Endodermal cell (in vitro differentiated cells): ENCODE measurements around the gene CCDC146. TPM values are rescaled to one million over a fixed set of nuclear protein-coding genes. Genes with fewer than 3 reads are reported as not detected.

Source experiments
- DNase-seq: peaks from one replicate; pipeline ENCODE4 v3.0.0-alpha.2; 2017
- H3K27ac ChIP-seq: 2 replicates; pipeline ENCODE4 v1.5.1; 2013; ENCODE audit warnings: mild to moderate bottlenecking, low read depth, low read length, moderate library complexity
- H3K27me3 ChIP-seq: 2 replicates; pipeline ENCODE4 v1.6.1; 2013; ENCODE audit warnings: mild to moderate bottlenecking, low read length, moderate library complexity; ENCODE audit not compliant: insufficient read depth, control insufficient read depth, poor library complexity, severe bottlenecking
- H3K36me3 ChIP-seq: 2 replicates; pipeline ENCODE4 v1.7.0; 2013; ENCODE audit warnings: mild to moderate bottlenecking, low read length, moderate library complexity; ENCODE audit not compliant: control insufficient read depth, insufficient read depth
- H3K4me1 ChIP-seq: one replicate; pipeline ENCODE4 v1.7.0; 2013; ENCODE audit warnings: low read length; ENCODE audit not compliant: control insufficient read depth, insufficient read depth
- H3K4me3 ChIP-seq: 2 replicates; pipeline ENCODE4 v1.5.1; 2013; ENCODE audit warnings: mild to moderate bottlenecking, low read length, moderate library complexity
- H3K9ac ChIP-seq: 2 replicates; pipeline ENCODE4 v1.6.1; 2013; ENCODE audit warnings: mild to moderate bottlenecking, low read length, moderate library complexity; ENCODE audit not compliant: poor library complexity, severe bottlenecking; ENCODE audit errors: extremely low read depth
- H3K9me3 ChIP-seq: 2 replicates; pipeline ENCODE4 v1.6.1; 2013; ENCODE audit warnings: mild to moderate bottlenecking, low read length, moderate library complexity; ENCODE audit not compliant: control insufficient read depth
- H3K27ac Mint-ChIP-seq: 2 replicates; pipeline ENCODE4 v1.8.0; 2020; ENCODE audit warnings: mixed read lengths
- H3K27me3 Mint-ChIP-seq: 2 replicates; pipeline ENCODE4 v1.8.0; 2021; ENCODE audit warnings: mild to moderate bottlenecking, mixed read lengths; ENCODE audit not compliant: insufficient read depth
- H3K36me3 Mint-ChIP-seq: 2 replicates; pipeline ENCODE4 v1.8.0; 2020; ENCODE audit warnings: low read depth, mixed read lengths
- H3K4me1 Mint-ChIP-seq: 2 replicates; pipeline ENCODE4 v1.8.0; 2020; ENCODE audit warnings: mixed read lengths
- H3K4me3 Mint-ChIP-seq: 2 replicates; pipeline ENCODE4 v1.8.0; 2020; ENCODE audit warnings: mild to moderate bottlenecking, moderate library complexity, mixed read lengths
- H3K9me3 Mint-ChIP-seq: 2 replicates; pipeline ENCODE4 v1.8.0; 2020; ENCODE audit warnings: mild to moderate bottlenecking, mixed read lengths
- CTCF ChIP-seq: fragments of 200-600 bp; sonication (generic); conservative IDR thresholded peaks from 2 replicates; pipeline ENCODE4 v1.5.0; 2021; ENCODE audit warnings: antibody characterized with exemption, mild to moderate bottlenecking
- WGBS, 2 experiments: methylation state at CpG; one replicate each; pipeline versions ENCODE4 v1.1.5 to v1.1.7; 2013; ENCODE audit warnings: missing lambda C conversion rate in 2 of 2, mixed read lengths in 1 of 2; ENCODE audit not compliant: insufficient coverage in 1 of 2, insufficient read length in 1 of 2; 5-methylcytosine and 5-hydroxymethylcytosine counted together
- total RNA-seq, 2 donors: library from RNA; stranded (reverse); fragmentation: NEBNext Ultra II Directional in 1 of 2; extraction: Animal tissue kit (Norgen Biotek cat#: 25700) in 1 of 2; gene quantifications; 2 replicates in 1 of 2; 3 replicates in 1 of 2; pipeline ENCODE4 v1.2.1, GENCODE V29; 2021

CCDC146 gene
- total RNA-seq, 2 donors from 2014 or later: 2.7 to 5.2 TPM

GRCh38 chr7:77258014-77258413 is 135.6 kb downstream of the CCDC146 start:
- Mint-ChIP-seq H3K27ac (no peak overlapping the region), H3K36me3 (no peaks in the 10 kb centered on the region), H3K4me1 (peaks cover 4% of the 10 kb centered on the region), H3K9me3 (no peaks in the 10 kb centered on the region), H3K4me3 (no peak overlapping the region), H3K27me3 (no peaks in the 10 kb centered on the region)
- no peaks in the 10 kb centered on the region for H3K36me3 ChIP-seq
- no peaks in the 10 kb centered on the region for H3K9me3 ChIP-seq
- DNase-seq: no peak
- H3K4me3 ChIP-seq: no peak overlapping the region
- WGBS, 2 experiments: 96% methylated on average over 1 of the region's 1 CpG; no CpG with 5 or more reads in 1 of the 2 experiments
- no peak overlapping the region for H3K9ac ChIP-seq
- TF ChIP-seq CTCF: no peak
- H3K4me1 ChIP-seq: no peaks in the 10 kb centered on the region
- H3K27ac ChIP-seq: no peak overlapping the region
- no peaks in the 10 kb centered on the region for H3K27me3 ChIP-seq

GRCh38 chr7:77258593-77258992 is 136.2 kb downstream of the CCDC146 start:
- no peak overlapping the region for H3K27ac Mint-ChIP-seq
- no peak overlapping the region for H3K4me3 Mint-ChIP-seq
- H3K4me3 ChIP-seq: no peak overlapping the region
- no peak overlapping the region for H3K9ac ChIP-seq
- no peaks in the 10 kb centered on the region for H3K36me3 ChIP-seq
- H3K4me1 ChIP-seq: no peaks in the 10 kb centered on the region
- TF ChIP-seq CTCF: no peak
- H3K9me3 Mint-ChIP-seq: no peaks in the 10 kb centered on the region
- WGBS, 2 experiments: 96 to 100% methylated on average over 2 to 6 of the region's 6 CpGs
- H3K4me1 Mint-ChIP-seq: peaks cover 4% of the 10 kb centered on the region
- no peak overlapping the region for H3K27ac ChIP-seq
- H3K9me3 ChIP-seq: no peaks in the 10 kb centered on the region
- DNase-seq: no peak
- no peaks in the 10 kb centered on the region for H3K27me3 Mint-ChIP-seq
- no peaks in the 10 kb centered on the region for H3K27me3 ChIP-seq
- no peaks in the 10 kb centered on the region for H3K36me3 Mint-ChIP-seq

DNA sequence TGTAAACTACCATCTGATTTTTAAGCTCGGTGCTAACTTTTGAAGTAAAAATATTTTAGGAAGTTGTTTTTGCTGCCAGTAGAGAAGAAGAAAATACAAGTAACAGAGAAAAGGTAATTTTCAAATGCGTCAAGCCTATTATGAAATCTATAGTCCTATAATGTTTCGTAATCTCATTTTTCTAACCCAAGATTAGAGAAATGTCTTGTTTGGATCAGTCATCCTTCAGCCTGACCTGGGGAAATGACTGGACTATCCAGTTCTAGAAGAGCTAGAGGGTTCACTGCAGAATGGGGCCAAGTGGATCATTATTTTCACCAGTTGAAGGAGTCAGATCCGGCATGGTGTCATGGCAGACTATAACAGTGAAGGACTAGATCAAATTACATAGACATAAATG is 139.9 kb downstream of the CCDC146 start:
- no peak overlapping the region for H3K9ac ChIP-seq
- Mint-ChIP-seq H3K9me3 (no peaks in the 10 kb centered on the region), H3K27me3 (no peaks in the 10 kb centered on the region), H3K4me3 (no peak overlapping the region), H3K36me3 (no peaks in the 10 kb centered on the region), H3K4me1 (peaks cover 4% of the 10 kb centered on the region), H3K27ac (no peak overlapping the region)
- H3K4me3 ChIP-seq: no peak overlapping the region
- DNase-seq: no peak
- WGBS, 2 experiments: 96 to 97% methylated on average over 3 to 4 of the region's 4 CpGs
- TF ChIP-seq CTCF: no peak
- H3K9me3 ChIP-seq: no peaks in the 10 kb centered on the region
- H3K4me1 ChIP-seq: no peaks in the 10 kb centered on the region
- H3K27me3 ChIP-seq: no peaks in the 10 kb centered on the region
- no peak overlapping the region for H3K27ac ChIP-seq
- no peaks in the 10 kb centered on the region for H3K36me3 ChIP-seq
